Right forelimb (tissue), 1 donor: Measurements from ENCODE around the gene MICAL1.

Experiments
- DNase-seq: peaks from one replicate; pipeline ENCODE4 v3.0.0-alpha.2; 2018

The MICAL1 gene, protein sequence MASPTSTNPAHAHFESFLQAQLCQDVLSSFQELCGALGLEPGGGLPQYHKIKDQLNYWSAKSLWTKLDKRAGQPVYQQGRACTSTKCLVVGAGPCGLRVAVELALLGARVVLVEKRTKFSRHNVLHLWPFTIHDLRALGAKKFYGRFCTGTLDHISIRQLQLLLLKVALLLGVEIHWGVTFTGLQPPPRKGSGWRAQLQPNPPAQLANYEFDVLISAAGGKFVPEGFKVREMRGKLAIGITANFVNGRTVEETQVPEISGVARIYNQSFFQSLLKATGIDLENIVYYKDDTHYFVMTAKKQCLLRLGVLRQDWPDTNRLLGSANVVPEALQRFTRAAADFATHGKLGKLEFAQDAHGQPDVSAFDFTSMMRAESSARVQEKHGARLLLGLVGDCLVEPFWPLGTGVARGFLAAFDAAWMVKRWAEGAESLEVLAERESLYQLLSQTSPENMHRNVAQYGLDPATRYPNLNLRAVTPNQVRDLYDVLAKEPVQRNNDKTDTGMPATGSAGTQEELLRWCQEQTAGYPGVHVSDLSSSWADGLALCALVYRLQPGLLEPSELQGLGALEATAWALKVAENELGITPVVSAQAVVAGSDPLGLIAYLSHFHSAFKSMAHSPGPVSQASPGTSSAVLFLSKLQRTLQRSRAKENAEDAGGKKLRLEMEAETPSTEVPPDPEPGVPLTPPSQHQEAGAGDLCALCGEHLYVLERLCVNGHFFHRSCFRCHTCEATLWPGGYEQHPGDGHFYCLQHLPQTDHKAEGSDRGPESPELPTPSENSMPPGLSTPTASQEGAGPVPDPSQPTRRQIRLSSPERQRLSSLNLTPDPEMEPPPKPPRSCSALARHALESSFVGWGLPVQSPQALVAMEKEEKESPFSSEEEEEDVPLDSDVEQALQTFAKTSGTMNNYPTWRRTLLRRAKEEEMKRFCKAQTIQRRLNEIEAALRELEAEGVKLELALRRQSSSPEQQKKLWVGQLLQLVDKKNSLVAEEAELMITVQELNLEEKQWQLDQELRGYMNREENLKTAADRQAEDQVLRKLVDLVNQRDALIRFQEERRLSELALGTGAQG

DNA sequence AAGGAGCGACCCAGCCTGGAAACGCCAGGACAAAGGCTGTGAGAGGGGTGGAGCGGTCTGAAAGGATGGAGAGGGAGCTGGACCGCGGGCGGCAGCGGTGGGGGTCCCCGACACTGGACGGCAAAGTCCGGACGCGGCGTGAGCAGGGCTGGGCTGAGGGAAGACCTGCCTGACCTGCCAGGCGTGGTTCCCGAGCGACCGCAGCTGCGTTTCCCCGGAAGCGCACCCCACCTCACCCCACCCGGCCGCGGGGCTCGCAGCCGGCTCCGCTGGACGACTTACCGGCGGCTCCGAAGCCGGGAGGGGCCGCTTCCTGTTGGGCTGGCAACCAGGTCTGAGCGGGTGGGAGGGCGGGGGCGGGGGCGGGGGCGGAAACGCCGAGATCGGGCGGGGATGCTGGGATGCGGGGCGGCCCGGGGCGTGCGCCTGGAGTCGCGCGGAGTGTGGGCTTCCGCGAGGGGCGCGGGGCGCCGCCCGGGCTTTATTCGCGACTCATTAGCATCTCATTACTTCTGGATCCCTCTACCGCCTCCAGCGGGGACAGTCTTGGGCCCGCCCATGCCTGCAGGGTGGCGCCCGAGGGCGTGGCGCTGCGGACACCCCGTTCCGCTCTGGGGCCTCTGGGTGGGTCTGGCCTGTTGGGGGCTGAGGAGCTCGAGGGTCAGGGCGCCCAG, at the start of gene MICAL1:
TSS of gene MICAL1 (minus strand) at position 336 of the 674 bp plus-strand sequence. CDS start 1,576 bp downstream, outside the sequence.
- peak; percentile 82 for DNase-seq

GRCh38 chr6:109503327-109504224, 48.0 kb upstream of the MICAL1 start:
- peak; percentile 61 for DNase-seq

GRCh38 chr6:109498936-109499335, 43.4 kb upstream of the MICAL1 start:
- no peak for DNase-seq

DNA sequence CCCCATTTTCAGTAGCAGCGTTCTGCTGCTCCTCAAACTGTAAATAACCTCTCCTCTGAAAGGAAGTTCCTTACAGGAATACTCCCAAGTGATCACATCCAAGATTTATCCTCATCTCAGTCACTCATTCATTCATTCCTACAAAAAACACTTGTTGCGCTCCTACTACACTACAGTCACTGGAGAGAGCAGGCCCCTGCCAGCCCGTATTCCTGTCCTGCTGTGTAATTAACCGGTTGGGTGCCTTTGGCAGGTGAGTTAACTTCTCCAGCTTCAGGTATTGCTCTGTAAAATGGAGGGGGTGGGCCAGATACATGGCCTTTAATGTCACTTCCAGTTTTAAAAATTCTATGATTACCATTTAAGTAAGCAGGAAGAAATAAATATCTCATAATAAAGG, 42.5 kb upstream of the MICAL1 start:
- no peak for DNase-seq

- no peak for DNase-seq
These were observed 40.6 kb upstream of the MICAL1 start for GRCh38 chr6:109496036-109496772.

- no peak for DNase-seq
These were observed 38.3 kb upstream of the MICAL1 start for GRCh38 chr6:109493865-109494264.

GRCh38 chr6:109491207-109491938, 35.8 kb upstream of the MICAL1 start:
- no peak for DNase-seq

DNA sequence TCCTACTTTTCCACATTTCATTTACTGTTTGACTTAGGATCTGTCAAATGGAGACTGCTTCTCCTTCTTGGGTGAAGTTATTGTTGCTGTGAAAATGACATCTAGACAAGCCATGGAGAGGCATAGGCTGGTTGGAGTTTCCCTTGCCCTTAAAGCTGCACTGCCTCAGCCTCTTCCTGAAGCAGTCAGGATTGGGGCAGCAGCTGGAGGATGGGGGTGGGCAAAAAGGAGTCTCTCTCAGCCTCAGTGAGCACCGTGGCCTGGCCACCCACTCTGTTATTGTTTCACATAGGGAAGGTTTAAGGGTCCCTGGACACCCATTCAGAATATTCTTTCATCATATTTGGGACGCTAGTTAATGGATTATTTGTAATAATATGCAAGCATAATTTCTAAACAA, 35.1 kb upstream of the MICAL1 start:
- DNase-seq, result no peak

DNA sequence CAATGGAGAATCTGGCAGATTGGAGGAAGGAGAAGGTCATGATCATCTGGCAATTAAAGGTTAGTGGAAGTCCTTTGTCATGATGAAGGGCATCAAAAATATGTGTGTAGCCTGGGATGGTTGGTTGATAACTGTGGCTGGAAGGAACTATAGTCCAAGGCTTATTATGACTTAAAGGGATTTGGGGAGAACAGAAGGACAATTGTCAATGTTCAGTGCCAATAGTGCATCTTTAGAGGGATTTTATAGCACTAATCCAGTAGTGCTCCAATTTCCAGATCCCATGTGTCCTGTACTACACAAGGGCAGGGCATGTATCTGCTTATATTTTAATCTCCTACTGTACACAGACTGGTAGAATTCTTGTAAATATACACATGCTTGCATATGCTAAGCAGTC, 32.4 kb upstream of the MICAL1 start:
- no peak for DNase-seq

DNA sequence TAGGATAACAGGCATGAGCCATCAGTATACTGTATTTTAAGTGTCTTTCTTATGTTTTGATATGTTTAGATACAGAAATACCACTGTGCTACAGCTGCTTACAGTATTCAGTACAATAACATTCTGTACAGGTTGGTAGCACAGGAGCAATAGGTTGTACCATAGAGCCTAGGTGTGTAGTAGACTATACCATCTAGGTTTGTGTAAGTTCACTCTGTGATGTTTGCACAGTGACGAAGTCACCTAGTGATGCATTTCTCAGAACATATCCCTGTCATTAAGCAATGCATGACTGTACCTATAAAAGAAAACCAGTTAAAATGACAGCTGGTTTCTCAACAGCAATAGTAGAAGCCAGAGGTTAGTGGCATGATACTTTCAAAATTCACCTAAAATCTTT, 30.5 kb upstream of the MICAL1 start:
- no peak for DNase-seq

GRCh38 chr6:109485266-109485935, 29.8 kb upstream of the MICAL1 start:
- DNase-seq, result no peak

- DNase-seq, result no peak
These were observed 28.6 kb upstream of the MICAL1 start for GRCh38 chr6:109484122-109484521.

DNA sequence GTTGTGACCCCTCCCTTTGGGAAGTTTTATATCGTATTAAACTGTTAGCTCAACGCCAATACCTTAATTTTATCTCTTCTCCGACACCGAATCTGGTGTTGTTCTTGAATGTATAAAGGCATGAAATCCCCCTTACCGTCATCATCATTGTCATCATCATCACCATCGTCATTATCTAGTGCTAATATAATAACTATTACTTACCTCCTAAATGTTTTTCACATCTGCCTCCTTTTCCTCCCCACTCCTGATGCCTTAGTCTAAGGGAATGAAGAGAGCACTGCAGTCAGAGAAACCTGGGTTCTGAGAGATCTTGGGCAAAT, 28.1 kb upstream of the MICAL1 start:
- no peak for DNase-seq

DNA sequence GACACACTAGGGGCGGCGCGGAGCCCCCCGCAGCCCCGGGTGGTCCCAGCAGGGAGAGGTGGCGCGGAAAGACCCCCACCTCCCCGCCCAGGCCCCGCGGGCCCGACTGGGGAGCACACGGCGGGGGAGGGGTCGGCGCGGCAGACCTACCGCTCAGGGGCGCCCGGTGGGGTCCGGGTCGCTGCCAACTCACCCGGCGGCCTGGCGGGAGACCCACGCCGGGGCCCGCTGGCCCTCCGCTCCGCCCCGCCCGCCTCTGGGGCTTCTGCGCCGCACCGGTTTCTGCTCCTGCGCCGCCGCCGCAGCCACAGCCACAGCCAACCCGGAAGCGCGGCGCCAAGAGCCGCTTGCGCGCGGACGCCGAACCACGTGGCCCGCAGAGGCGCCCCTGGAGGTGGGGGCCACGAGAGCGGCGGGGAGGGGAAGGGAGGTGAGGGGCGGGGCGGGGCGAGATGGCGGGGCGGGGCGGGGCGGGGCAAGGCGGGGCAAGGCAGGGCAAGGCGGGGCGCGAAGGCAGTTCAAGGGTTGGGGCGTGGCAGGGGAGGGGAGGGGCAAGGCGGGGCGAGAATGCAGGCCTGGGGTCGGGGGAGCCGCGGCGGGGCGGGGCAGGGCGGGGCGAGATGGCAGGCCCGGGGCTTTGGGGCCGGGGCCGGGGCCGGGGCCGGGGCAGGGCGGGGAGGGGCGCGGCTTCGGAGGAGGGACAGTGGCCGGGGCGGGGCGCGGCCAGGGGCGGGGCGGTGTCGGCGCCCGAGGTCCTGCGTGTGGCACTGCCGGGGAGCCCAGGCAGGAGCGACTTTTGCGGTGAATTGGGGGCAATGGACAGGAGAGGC, 27.5 kb upstream of the MICAL1 start, which contains the start of gene ZBTB24:
TSS of gene ZBTB24 (minus strand) at position 315 of the 830 bp plus-strand sequence. CDS start 1,193 bp downstream, outside the sequence.
- peak; percentile 90 for DNase-seq

DNA sequence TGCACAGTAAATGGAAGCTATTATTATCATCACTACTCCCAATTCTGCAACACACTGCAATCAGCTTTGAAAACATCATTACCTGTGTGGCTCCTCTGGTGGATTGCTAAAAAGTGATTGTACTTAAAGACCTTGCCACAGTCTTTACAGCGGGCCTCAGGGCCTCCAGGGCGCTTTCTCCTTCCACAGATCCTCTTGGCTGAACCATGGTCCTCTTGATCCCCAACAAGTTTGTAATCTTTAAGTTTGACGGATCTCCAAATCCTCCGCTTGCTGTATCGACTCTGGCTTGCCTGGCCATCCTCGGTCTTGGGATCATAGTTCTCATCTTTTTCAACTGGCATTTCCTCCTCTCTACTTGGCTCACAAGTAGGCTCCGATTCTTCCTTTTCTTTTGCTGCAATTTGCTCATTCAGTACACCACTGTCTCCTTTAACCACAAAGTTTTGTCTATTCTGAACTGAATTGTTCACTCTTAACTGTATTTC, 25.5 kb upstream of the MICAL1 start:
- no peak for DNase-seq

DNA sequence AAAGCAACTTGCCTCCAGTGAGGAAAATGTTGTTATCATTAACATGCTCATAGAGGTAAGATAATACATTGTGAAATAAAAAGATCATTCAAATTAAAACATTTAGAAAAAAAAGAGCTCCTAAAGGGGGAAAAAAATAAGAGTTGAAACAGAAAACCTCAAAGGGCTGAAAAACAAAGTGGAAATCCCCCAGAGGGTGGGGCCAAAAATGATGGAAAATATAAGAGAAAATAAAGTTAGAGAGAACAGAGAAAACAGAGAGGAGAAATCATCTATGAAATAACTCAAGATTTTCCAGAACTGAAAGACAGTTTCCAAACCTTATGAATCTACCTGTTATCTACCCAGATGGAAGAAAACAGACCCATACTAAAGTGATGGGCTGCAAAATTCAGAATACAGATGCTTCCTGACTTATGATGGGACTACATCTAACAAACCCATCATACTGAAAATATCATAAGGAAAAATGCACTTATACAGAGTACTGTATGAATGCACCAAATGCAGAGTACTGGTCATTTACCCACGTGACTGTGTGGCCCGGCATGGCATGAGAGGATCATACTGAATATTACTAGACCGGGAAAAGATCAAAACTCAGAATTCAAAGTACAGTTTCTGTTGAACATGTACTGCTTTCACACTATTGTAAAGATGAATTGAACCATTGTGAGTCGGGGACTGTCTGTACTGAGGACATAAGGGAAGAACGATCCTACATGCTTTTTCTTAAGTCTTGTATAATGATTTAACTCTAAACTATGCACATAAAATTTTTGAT, 23.5 kb upstream of the MICAL1 start:
- no peak for DNase-seq

DNA sequence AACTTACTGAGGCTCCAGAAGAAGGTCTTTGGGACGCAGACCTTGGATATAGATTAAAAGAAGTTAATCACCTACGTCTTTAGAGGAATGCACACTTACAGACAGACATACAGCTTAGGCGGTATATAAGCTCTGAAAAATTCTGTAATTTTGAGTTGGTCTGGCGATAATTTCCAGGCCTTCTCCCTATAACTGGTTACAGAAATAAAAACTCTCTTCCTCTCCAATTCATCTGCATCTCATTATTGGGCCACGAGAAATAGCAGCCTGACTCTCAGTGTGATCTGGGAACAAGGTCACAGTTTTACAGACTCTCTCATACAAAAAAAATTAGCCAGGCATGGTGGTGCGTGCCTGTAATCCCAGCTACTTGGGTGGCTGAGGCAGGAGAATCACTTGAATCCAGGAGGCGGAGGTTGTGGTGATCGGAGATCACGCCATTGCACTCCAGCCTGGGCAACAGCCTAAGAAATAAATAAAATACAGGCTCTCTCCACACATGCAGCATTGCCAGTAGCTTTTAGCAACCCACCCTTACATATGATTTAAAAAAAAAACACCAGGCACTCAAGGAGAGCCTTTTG, 22.7 kb upstream of the MICAL1 start:
- no peak for DNase-seq
